Esophagus squamous epithelium (tissue), 4 donors: ENCODE data around the gene PADI2.

Experiments
- POLR2A ChIP-seq, 4 donors: fragments of 450-650 bp; IDR thresholded peaks; one replicate each; pipeline ENCODE4 v1.6.1; 2017; ENCODE audit warnings: antibody characterized with exemption in 4 of 4, mild to moderate bottlenecking in 4 of 4, moderate library complexity in 3 of 4
- TF ChIP-seq, protein P1 (sequence below), 6 experiments: fragments of 450-650 bp in 4 of 6; fragments of 200-600 bp in 2 of 6; sonication (generic) in 2 of 6; IDR thresholded peaks; one replicate each; pipeline ENCODE4 v1.5.1; 2016 to 2019; ENCODE audit warnings: antibody characterized with exemption in 6 of 6, mild to moderate bottlenecking in 4 of 6, moderate library complexity in 4 of 6

DNA sequence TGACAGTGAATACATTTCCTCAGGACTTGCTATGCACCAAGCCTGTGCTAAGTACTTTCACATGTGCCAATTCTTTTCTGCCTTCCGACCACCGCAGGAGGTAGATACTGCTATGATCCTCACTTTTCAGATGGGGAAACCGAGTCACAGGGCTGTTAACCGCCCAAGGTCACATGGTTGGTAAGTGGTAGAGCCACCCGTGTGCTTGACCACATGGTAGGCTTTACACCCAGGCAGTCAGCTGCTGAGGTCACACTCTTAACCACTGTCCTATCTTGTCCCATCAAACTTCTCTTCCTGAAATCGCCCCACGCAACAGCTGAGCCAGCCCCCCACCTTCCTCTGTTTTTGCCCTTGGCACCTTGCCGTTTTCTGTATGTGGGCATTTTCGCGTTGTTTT is 34.5 kb downstream of the PADI2 start:
- TF ChIP-seq, protein P1, sequence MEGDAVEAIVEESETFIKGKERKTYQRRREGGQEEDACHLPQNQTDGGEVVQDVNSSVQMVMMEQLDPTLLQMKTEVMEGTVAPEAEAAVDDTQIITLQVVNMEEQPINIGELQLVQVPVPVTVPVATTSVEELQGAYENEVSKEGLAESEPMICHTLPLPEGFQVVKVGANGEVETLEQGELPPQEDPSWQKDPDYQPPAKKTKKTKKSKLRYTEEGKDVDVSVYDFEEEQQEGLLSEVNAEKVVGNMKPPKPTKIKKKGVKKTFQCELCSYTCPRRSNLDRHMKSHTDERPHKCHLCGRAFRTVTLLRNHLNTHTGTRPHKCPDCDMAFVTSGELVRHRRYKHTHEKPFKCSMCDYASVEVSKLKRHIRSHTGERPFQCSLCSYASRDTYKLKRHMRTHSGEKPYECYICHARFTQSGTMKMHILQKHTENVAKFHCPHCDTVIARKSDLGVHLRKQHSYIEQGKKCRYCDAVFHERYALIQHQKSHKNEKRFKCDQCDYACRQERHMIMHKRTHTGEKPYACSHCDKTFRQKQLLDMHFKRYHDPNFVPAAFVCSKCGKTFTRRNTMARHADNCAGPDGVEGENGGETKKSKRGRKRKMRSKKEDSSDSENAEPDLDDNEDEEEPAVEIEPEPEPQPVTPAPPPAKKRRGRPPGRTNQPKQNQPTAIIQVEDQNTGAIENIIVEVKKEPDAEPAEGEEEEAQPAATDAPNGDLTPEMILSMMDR (IDR thresholded peaks at IDR 0.05), result no peak
- TF ChIP-seq POLR2A (IDR thresholded peaks at IDR 0.05), result no peak
